ENCODE measurements around the gene CCDC188. TPM values are rescaled to one million over a fixed set of nuclear protein-coding genes. Genes with fewer than 3 reads are reported as not detected.

The CCDC188 gene
- total RNA-seq = not detected in 2 replicates

GRCh38 chr22:20150381-20151275, at the start of gene CCDC188:
Gene CCDC188 (minus strand): TSS chr22:20151055. CDS start chr22:20150986, 69 bp downstream.

GRCh38 chr22:20131597-20131858, 19.3 kb downstream of the CCDC188 start, which contains the start of gene ZDHHC8:
Gene ZDHHC8 (plus strand): TSS chr22:20131804. CDS start chr22:20131948, 144 bp downstream.

DNA sequence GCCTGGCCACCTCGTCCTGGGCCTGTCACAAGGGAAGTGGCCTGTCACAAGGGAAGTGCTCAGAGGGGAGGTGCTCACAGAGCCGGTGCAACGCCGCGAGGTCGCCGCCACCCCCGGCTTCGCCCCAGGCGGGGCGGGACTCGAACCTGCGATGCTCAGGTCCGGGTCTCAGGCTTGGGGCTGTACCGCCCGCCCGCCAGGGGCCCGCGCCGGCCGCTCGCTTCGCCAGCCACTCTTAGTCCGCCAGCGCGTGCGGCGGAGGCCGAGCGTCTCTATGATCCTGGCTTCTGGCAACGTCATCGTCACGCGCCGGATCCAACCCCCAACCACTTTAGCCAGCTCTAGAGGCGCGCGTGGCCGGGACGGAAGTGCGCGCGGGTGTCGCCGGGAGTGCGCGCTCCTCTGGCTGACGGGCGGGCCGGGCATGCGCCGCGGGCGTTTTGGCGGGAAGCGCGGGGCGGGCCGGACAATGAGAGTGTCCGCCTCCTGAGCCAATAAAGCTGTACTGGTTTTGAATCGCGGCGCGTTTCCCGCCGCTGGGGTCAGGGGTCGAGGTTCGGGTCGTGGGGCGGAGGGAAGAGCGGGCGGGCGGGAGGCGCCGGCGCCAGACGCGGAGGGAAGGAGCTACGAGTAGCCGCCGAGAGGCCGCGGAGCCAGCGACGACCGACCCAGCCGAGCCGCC, 33.8 kb downstream of the CCDC188 start, which contains the start of gene TRMT2A:
Gene TRMT2A, minus strand, starts transcription at position 276 of the 682 bp plus-strand sequence. CDS start 320 bp downstream, outside the sequence.

DNA sequence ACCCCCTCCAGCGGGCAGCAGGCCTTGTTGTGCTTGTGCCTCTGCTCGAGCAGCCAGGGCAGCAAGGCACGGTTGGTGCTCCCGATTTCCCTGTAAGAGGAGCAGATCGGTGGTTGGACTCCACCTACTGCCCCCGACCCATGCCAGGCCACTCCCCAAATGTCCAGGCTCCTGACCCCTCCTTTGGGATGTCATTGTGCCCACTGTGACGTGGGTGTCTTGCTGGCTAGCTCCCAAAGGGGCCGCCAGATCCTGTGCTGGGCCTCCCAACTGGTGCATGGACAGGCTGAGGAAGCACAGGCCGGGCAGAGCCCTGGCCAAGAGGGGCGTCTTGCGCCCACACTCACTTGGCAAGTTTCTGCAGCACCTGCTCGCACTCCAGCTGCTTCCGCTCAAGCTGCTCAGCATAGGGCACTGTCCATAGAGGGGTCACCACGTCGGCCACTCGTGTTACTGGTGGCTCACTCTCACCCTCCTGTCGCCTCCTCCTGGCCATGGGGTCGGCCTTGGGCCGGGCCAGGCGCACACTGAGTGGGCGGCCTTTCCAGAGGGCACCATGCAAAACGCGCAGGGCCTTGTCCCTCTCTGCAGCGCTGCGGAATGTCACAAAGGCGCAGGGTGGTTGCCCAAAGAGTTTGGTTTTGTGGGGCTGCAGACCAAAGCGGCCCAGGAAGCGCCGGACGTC, 35.0 kb downstream of the CCDC188 start, which contains the start of gene RANBP1:
Gene RANBP1, plus strand, starts transcription at position 414 of the 685 bp plus-strand sequence. Its CDS starts 81 bp downstream, at position 495.

Small RNA genes lying within 50 kb of the gene (small RNA-seq; reads per million reads assigned to genes)
- gene MIR6816 (not detected), gene RF00599 (not detected)

Other genes starting within 250 kb of the CCDC188 start
- 192 and 306 TPM in 2 replicates for gene COMT, start 209.3 kb downstream of the CCDC188 start, total RNA-seq
- 21.6 and 30.7 TPM in 2 replicates for gene TXNRD2, start 209.2 kb downstream of the CCDC188 start, total RNA-seq
- gene ARVCF, start 134.2 kb downstream of the CCDC188 start, total RNA-seq = 5.9 and 13.6 TPM in 2 replicates
- 19.6 and 45.2 TPM in 2 replicates for gene TANGO2, start 129.9 kb downstream of the CCDC188 start, total RNA-seq
- gene DGCR8, start 70.8 kb downstream of the CCDC188 start, total RNA-seq = 28.0 and 44.8 TPM in 2 replicates
- 92.3 and 142 TPM in 2 replicates for gene RANBP1, start 35.0 kb downstream of the CCDC188 start, total RNA-seq
- gene TRMT2A, start 33.8 kb downstream of the CCDC188 start, total RNA-seq = 52.6 and 56.0 TPM in 2 replicates
- gene ZDHHC8, start 19.3 kb downstream of the CCDC188 start, total RNA-seq = 8.9 and 12.6 TPM in 2 replicates
- gene RTN4R, start 117.3 kb upstream of the CCDC188 start, total RNA-seq = 2.0 and 4.8 TPM in 2 replicates
- 67.5 and 73.3 TPM in 2 replicates for gene DGCR6L, start 169.0 kb upstream of the CCDC188 start, total RNA-seq
- 16.1 and 18.1 TPM in 2 replicates for gene ZNF74, start 243.1 kb upstream of the CCDC188 start, total RNA-seq